ENCODE data around the gene KIAA1328.

KIAA1328 gene

GRCh38 chr18:37249171-37249886 is 420.4 kb downstream of the KIAA1328 start:
- no peak overlapping the region for H3K4me2 ChIP-seq (ENCODE audit: low read length)
- peaks cover 45% of the 10 kb centered on the region for H3K27me3 ChIP-seq (ENCODE audit: control insufficient read depth, insufficient read depth, low read length)
- H3K4me3 ChIP-seq (ENCODE audit: low read length) = no peak overlapping the region
- H3K4me1 ChIP-seq (ENCODE audit: control insufficient read depth, insufficient read depth, low read length) = no peaks in the 10 kb centered on the region
- no peak overlapping the region for H3K9ac ChIP-seq (ENCODE audit: low read depth, low read length)
- no peaks in the 10 kb centered on the region for H3K9me3 ChIP-seq (replicated peaks; ENCODE audit: low read length)
- H3K36me3 ChIP-seq (ENCODE audit: insufficient read depth, low read length) = no peaks in the 10 kb centered on the region

GRCh38 chr18:37249895-37250618 is 421.1 kb downstream of the KIAA1328 start:
- Histone ChIP-seq H3K4me2 (ENCODE audit: low read length) (no peak overlapping the region), H3K4me3 (ENCODE audit: low read length) (no peak overlapping the region), H3K4me1 (ENCODE audit: control insufficient read depth, insufficient read depth, low read length) (no peaks in the 10 kb centered on the region), H3K27me3 (ENCODE audit: control insufficient read depth, insufficient read depth, low read length) (peaks cover 52% of the 10 kb centered on the region), H3K9me3 (replicated peaks; ENCODE audit: low read length) (no peaks in the 10 kb centered on the region), H3K36me3 (ENCODE audit: insufficient read depth, low read length) (no peaks in the 10 kb centered on the region), H3K9ac (ENCODE audit: low read depth, low read length) (no peak overlapping the region)

- H3K4me1 ChIP-seq (ENCODE audit: control insufficient read depth, insufficient read depth, low read length) = no peaks in the 10 kb centered on the region
- no peak overlapping the region for H3K4me2 ChIP-seq (ENCODE audit: low read length)
- no peak overlapping the region for H3K9ac ChIP-seq (ENCODE audit: low read depth, low read length)
- H3K36me3 ChIP-seq (ENCODE audit: insufficient read depth, low read length) = no peaks in the 10 kb centered on the region
- peaks cover 65% of the 10 kb centered on the region for H3K27me3 ChIP-seq (ENCODE audit: control insufficient read depth, insufficient read depth, low read length)
- no peaks in the 10 kb centered on the region for H3K9me3 ChIP-seq (replicated peaks; ENCODE audit: low read length)
- no peak overlapping the region for H3K4me3 ChIP-seq (ENCODE audit: low read length)
Observed at GRCh38 chr18:37251679-37252078, 422.8 kb downstream of the KIAA1328 start.

- H3K4me2 ChIP-seq (ENCODE audit: low read length) = no peak overlapping the region
- H3K4me1 ChIP-seq (ENCODE audit: control insufficient read depth, insufficient read depth, low read length) = no peaks in the 10 kb centered on the region
- no peak overlapping the region for H3K4me3 ChIP-seq (ENCODE audit: low read length)
- no peaks in the 10 kb centered on the region for H3K36me3 ChIP-seq (ENCODE audit: insufficient read depth, low read length)
- peaks cover 71% of the 10 kb centered on the region for H3K27me3 ChIP-seq (ENCODE audit: control insufficient read depth, insufficient read depth, low read length)
- no peak overlapping the region for H3K9ac ChIP-seq (ENCODE audit: low read depth, low read length)
- no peaks in the 10 kb centered on the region for H3K9me3 ChIP-seq (replicated peaks; ENCODE audit: low read length)
Observed at GRCh38 chr18:37252342-37252741, 423.4 kb downstream of the KIAA1328 start.

- H3K27me3 ChIP-seq (ENCODE audit: control insufficient read depth, insufficient read depth, low read length) = peaks cover 76% of the 10 kb centered on the region
- H3K4me3 ChIP-seq (ENCODE audit: low read length) = no peak overlapping the region
- no peaks in the 10 kb centered on the region for H3K4me1 ChIP-seq (ENCODE audit: control insufficient read depth, insufficient read depth, low read length)
- H3K9ac ChIP-seq (ENCODE audit: low read depth, low read length) = no peak overlapping the region
- no peaks in the 10 kb centered on the region for H3K9me3 ChIP-seq (replicated peaks; ENCODE audit: low read length)
- no peak overlapping the region for H3K4me2 ChIP-seq (ENCODE audit: low read length)
- H3K36me3 ChIP-seq (ENCODE audit: insufficient read depth, low read length) = no peaks in the 10 kb centered on the region
Observed at GRCh38 chr18:37252854-37253393, 424.0 kb downstream of the KIAA1328 start.

- Histone ChIP-seq H3K4me2 (ENCODE audit: low read length) (peak overlapping the region; percentile 65), H3K4me1 (ENCODE audit: control insufficient read depth, insufficient read depth, low read length) (no peaks in the 10 kb centered on the region), H3K36me3 (ENCODE audit: insufficient read depth, low read length) (no peaks in the 10 kb centered on the region), H3K4me3 (ENCODE audit: low read length) (peak overlapping the region; percentile 39), H3K9me3 (replicated peaks; ENCODE audit: low read length) (no peaks in the 10 kb centered on the region), H3K27me3 (ENCODE audit: control insufficient read depth, insufficient read depth, low read length) (peaks cover 81% of the 10 kb centered on the region), H3K9ac (ENCODE audit: low read depth, low read length) (no peak overlapping the region)
Observed at GRCh38 chr18:37253394-37254235, 424.7 kb downstream of the KIAA1328 start.

- Histone ChIP-seq H3K4me2 (ENCODE audit: low read length) (peak overlapping the region; percentile 56), H3K4me1 (ENCODE audit: control insufficient read depth, insufficient read depth, low read length) (no peaks in the 10 kb centered on the region), H3K9ac (ENCODE audit: low read depth, low read length) (no peak overlapping the region), H3K4me3 (ENCODE audit: low read length) (peak overlapping the region; percentile 39), H3K27me3 (ENCODE audit: control insufficient read depth, insufficient read depth, low read length) (peaks cover 77% of the 10 kb centered on the region), H3K9me3 (replicated peaks; ENCODE audit: low read length) (no peaks in the 10 kb centered on the region), H3K36me3 (ENCODE audit: insufficient read depth, low read length) (no peaks in the 10 kb centered on the region)
Observed at GRCh38 chr18:37254236-37254754, 425.4 kb downstream of the KIAA1328 start.

GRCh38 chr18:37254973-37255372 is 426.0 kb downstream of the KIAA1328 start:
- no peaks in the 10 kb centered on the region for H3K36me3 ChIP-seq (ENCODE audit: insufficient read depth, low read length)
- no peaks in the 10 kb centered on the region for H3K9me3 ChIP-seq (replicated peaks; ENCODE audit: low read length)
- H3K27me3 ChIP-seq (ENCODE audit: control insufficient read depth, insufficient read depth, low read length) = peaks cover 75% of the 10 kb centered on the region
- H3K4me3 ChIP-seq (ENCODE audit: low read length) = no peak overlapping the region
- H3K9ac ChIP-seq (ENCODE audit: low read depth, low read length) = no peak overlapping the region
- peak overlapping the region; percentile 56 for H3K4me2 ChIP-seq (ENCODE audit: low read length)
- no peaks in the 10 kb centered on the region for H3K4me1 ChIP-seq (ENCODE audit: control insufficient read depth, insufficient read depth, low read length)

GRCh38 chr18:37258131-37258530 is 429.2 kb downstream of the KIAA1328 start:
- H3K4me1 ChIP-seq (ENCODE audit: control insufficient read depth, insufficient read depth, low read length) = no peaks in the 10 kb centered on the region
- peaks cover 54% of the 10 kb centered on the region for H3K27me3 ChIP-seq (ENCODE audit: control insufficient read depth, insufficient read depth, low read length)

GRCh38 chr18:37258819-37259218 is 429.9 kb downstream of the KIAA1328 start:
- Histone ChIP-seq H3K4me1 (ENCODE audit: control insufficient read depth, insufficient read depth, low read length) (no peaks in the 10 kb centered on the region), H3K4me3 (ENCODE audit: low read length) (no peak overlapping the region), H3K27me3 (ENCODE audit: control insufficient read depth, insufficient read depth, low read length) (peaks cover 50% of the 10 kb centered on the region), H3K9ac (ENCODE audit: low read depth, low read length) (no peak overlapping the region), H3K36me3 (ENCODE audit: insufficient read depth, low read length) (no peaks in the 10 kb centered on the region), H3K9me3 (replicated peaks; ENCODE audit: low read length) (no peaks in the 10 kb centered on the region), H3K4me2 (ENCODE audit: low read length) (no peak overlapping the region)

More at GRCh38 chr18:37258131-37258530, 429.2 kb downstream of the KIAA1328 start:
- Histone ChIP-seq H3K36me3 (ENCODE audit: insufficient read depth, low read length) (no peaks in the 10 kb centered on the region), H3K9ac (ENCODE audit: low read depth, low read length) (no peak overlapping the region), H3K4me2 (ENCODE audit: low read length) (no peak overlapping the region), H3K4me3 (ENCODE audit: low read length) (no peak overlapping the region), H3K9me3 (replicated peaks; ENCODE audit: low read length) (no peaks in the 10 kb centered on the region)

- no peak overlapping the region for H3K4me2 ChIP-seq (ENCODE audit: low read length)
- no peaks in the 10 kb centered on the region for H3K4me1 ChIP-seq (ENCODE audit: control insufficient read depth, insufficient read depth, low read length)
- no peak overlapping the region for H3K4me3 ChIP-seq (ENCODE audit: low read length)
- no peaks in the 10 kb centered on the region for H3K36me3 ChIP-seq (ENCODE audit: insufficient read depth, low read length)
- no peak overlapping the region for H3K9ac ChIP-seq (ENCODE audit: low read depth, low read length)
- H3K27me3 ChIP-seq (ENCODE audit: control insufficient read depth, insufficient read depth, low read length) = peaks cover 46% of the 10 kb centered on the region
- H3K9me3 ChIP-seq (replicated peaks; ENCODE audit: low read length) = no peaks in the 10 kb centered on the region
Observed at GRCh38 chr18:37259711-37260110, 430.8 kb downstream of the KIAA1328 start.
